PC-3 (cell line): Measurements from ENCODE around the gene MTCL1. TPM values are rescaled to one million over a fixed set of nuclear protein-coding genes. Genes with fewer than 3 reads are reported as not detected.

Experiments used
- ATAC-seq: fragments of 200-7000 bp; cut with Tn5 transposase; 2 replicates; pipeline ENCODE4 v1.9.1; 2020; ENCODE audit warnings: mild to moderate bottlenecking, moderate library complexity
- BruUV-seq: library from RNA; stranded (reverse); fragments of 400-500 nt; replicated peaks from 2 replicates; lab custom pipeline; 2021; lab: Mats Ljungman, UMichigan
- CTCF ChIA-PET: fragments of 300-600 bp; sonication (Branson Sonifier 250); formaldehyde crosslinking; loops from one replicate; lab custom pipeline; 2022; ENCODE audit warnings: antibody characterized with exemption; lab: Charles Lee
- POLR2A ChIA-PET: fragments of 300-600 bp; sonication (Branson Sonifier 250); formaldehyde crosslinking; loops from one replicate; lab custom pipeline; 2022; ENCODE audit warnings: antibody characterized with exemption; ENCODE audit not compliant: unreplicated experiment; lab: Charles Lee
- DNase-seq: peaks from one replicate; pipeline ENCODE4 v3.0.0-alpha.2; 2015
- H2AFZ ChIP-seq: fragments of 300-600 bp; sonication (generic); 2 replicates; pipeline ENCODE4 v1.6.0; 2016; ENCODE audit warnings: antibody characterized with exemption, low read length
- H3F3A ChIP-seq: fragments of 300-600 bp; sonication (generic); one replicate; pipeline ENCODE4 v1.6.0; 2017; ENCODE audit warnings: antibody characterized with exemption, low read length, control low read depth, mild to moderate bottlenecking; ENCODE audit not compliant: unreplicated experiment
- H3K27ac ChIP-seq: fragments of 300-600 bp; sonication (generic); 2 replicates; pipeline ENCODE4 v1.5.1; 2016; ENCODE audit warnings: mild to moderate bottlenecking, low read length
- H3K27me3 ChIP-seq: fragments of 300-600 bp; sonication (generic); 2 replicates; pipeline ENCODE4 v1.6.1; 2016; ENCODE audit warnings: low read length, mixed read lengths
- H3K36me3 ChIP-seq: fragments of 300-600 bp; sonication (generic); 2 replicates; pipeline ENCODE4 v1.6.1; 2016; ENCODE audit warnings: low read depth, mixed run types, low read length, mixed read lengths
- H3K4me1 ChIP-seq: fragments of 300-600 bp; sonication (generic); 2 replicates; pipeline ENCODE4 v1.5.1; 2016; ENCODE audit warnings: low read length; ENCODE audit not compliant: insufficient read depth
- H3K4me2 ChIP-seq: fragments of 300-600 bp; sonication (generic); 2 replicates; pipeline ENCODE4 v1.6.0; 2016; ENCODE audit warnings: low read length
- H3K4me3 ChIP-seq: fragments of 300-600 bp; sonication (generic); 2 replicates; pipeline ENCODE4 v1.5.1; 2016; ENCODE audit warnings: mild to moderate bottlenecking, low read length, mixed read lengths
- H3K79me2 ChIP-seq: fragments of 300-600 bp; sonication (generic); 2 replicates; pipeline ENCODE4 v1.6.1; 2017; ENCODE audit warnings: low read length, mixed read lengths
- H3K9ac ChIP-seq: fragments of 300-600 bp; sonication (generic); 2 replicates; pipeline ENCODE4 v1.6.0; 2016; ENCODE audit warnings: mild to moderate bottlenecking, low read length
- H3K9me2 ChIP-seq: fragments of 300-600 bp; sonication (generic); replicated peaks from 2 replicates; pipeline ENCODE4 v1.6.1; 2016; ENCODE audit warnings: mixed run types, low read length, mixed read lengths
- H3K9me3 ChIP-seq: fragments of 300-600 bp; sonication (generic); 2 replicates; pipeline ENCODE4 v1.6.1; 2016; ENCODE audit warnings: low read length, mixed read lengths
- H4K20me1 ChIP-seq: fragments of 300-600 bp; sonication (generic); 2 replicates; pipeline ENCODE4 v1.6.1; 2016; ENCODE audit warnings: low read length, mixed read lengths
- CTCF ChIP-seq: fragments of 300-600 bp; sonication (generic); conservative IDR thresholded peaks from 2 replicates; pipeline ENCODE4 v1.5.1; 2017; ENCODE audit warnings: antibody characterized with exemption, low read depth, mild to moderate bottlenecking, low read length
- EZH2 ChIP-seq: fragments of 300-600 bp; sonication (generic); IDR thresholded peaks from one replicate; pipeline ENCODE4 v1.6.1; 2017; ENCODE audit warnings: antibody characterized with exemption, mild to moderate bottlenecking, low read length; ENCODE audit not compliant: unreplicated experiment
- EZH2phosphoT487 ChIP-seq: fragments of 300-600 bp; sonication (generic); IDR thresholded peaks from 2 replicates; pipeline ENCODE4 v1.6.1; 2018; ENCODE audit warnings: mild to moderate bottlenecking, antibody characterized with exemption, low read length, borderline replicate concordance
- intact Hi-C: fragments of 100-400 bp; cut with micrococcal nuclease; formaldehyde crosslinking; loops from 2 replicates; pipeline ENCODE4 v1.9.0; 2023
- total RNA-seq: library from RNA; depleted of rRNA; stranded (reverse); fragments of >200 nt; gene quantifications from 2 replicates; pipeline ENCODE4 v1.2.3, GENCODE V29; 2014

MTCL1 gene
- total RNA-seq, 1 experiment from 2014 or later: 33.1 TPM

- ChIA-PET CTCF (no interaction called here), POLR2A (no interaction called here)
- TF ChIP-seq EZH2 (no peak), EZH2phosphoT487 (no peak), CTCF (no peak)
- Histone ChIP-seq H3K27ac (peak overlapping the region; percentile 76), H4K20me1 (no peaks in the 10 kb centered on the region), H2AFZ (peak overlapping the region; percentile 42), H3F3A (no peaks in the 10 kb centered on the region), H3K9ac (peak overlapping the region; percentile 67), H3K9me3 (no peaks in the 10 kb centered on the region), H3K36me3 (no peaks in the 10 kb centered on the region), H3K4me3 (no peak overlapping the region), H3K4me1 (peaks cover 13% of the 10 kb centered on the region), H3K4me2 (peak overlapping the region; percentile 24), H3K27me3 (no peaks in the 10 kb centered on the region), H3K9me2 (no peaks in the 10 kb centered on the region), H3K79me2 (no peaks in the 10 kb centered on the region)
- DNase-seq (peak; percentile 77), ATAC-seq (peak; percentile 71)
- intact Hi-C loops: no loop called here
- no TSS peak for BruUV-seq
These were observed 139.4 kb downstream of the MTCL1 start for GRCh38 chr18:8844721-8845148.

GRCh38 chr18:8845506-8845905 is 140.2 kb downstream of the MTCL1 start:
- intact Hi-C loops: no loop called here

More at GRCh38 chr18:8845506-8845905, 140.2 kb downstream of the MTCL1 start:
- H3K4me2 ChIP-seq: peak overlapping the region; percentile 24; the same call in 1 of the 2 replicates
- no peak for DNase-seq
- ATAC-seq: no peak
- H3K27me3 ChIP-seq: no peaks in the 10 kb centered on the region
- H4K20me1 ChIP-seq: no peaks in the 10 kb centered on the region
- ChIA-PET POLR2A (no interaction called here), CTCF (no interaction called here)
- peaks cover 13% of the 10 kb centered on the region for H3K4me1 ChIP-seq
- H3K9me3 ChIP-seq: no peaks in the 10 kb centered on the region
- H3K4me3 ChIP-seq: no peak overlapping the region
- no peaks in the 10 kb centered on the region for H3K9me2 ChIP-seq
- peak overlapping the region; percentile 76 for H3K27ac ChIP-seq
- H3K36me3 ChIP-seq: no peaks in the 10 kb centered on the region
- TF ChIP-seq EZH2phosphoT487 (no peak), CTCF (no peak), EZH2 (no peak)
- no TSS peak for BruUV-seq
- no peak overlapping the region for H2AFZ ChIP-seq
- H3K9ac ChIP-seq: peak overlapping the region; percentile 67
- H3F3A ChIP-seq: no peaks in the 10 kb centered on the region
- no peaks in the 10 kb centered on the region for H3K79me2 ChIP-seq
